Uterus (tissue), 2 donors: Measurements from ENCODE around the gene ABCB6.

Source experiments
- CTCF ChIP-seq, 4 experiments: fragments of 200-600 bp in 2 of 4; fragments of 450-650 bp in 2 of 4; sonication (generic) in 2 of 4; IDR thresholded peaks; one replicate each; pipeline ENCODE4 v1.5.1; 2016 to 2019; ENCODE audit warnings: antibody characterized with exemption in 4 of 4, mild to moderate bottlenecking in 2 of 4, moderate library complexity in 1 of 4
- POLR2A ChIP-seq, 2 donors: fragments of 450-650 bp; IDR thresholded peaks; one replicate each; pipeline ENCODE4 v1.6.1; 2016; ENCODE audit warnings: antibody characterized with exemption in 2 of 2, mild to moderate bottlenecking in 1 of 2, moderate library complexity in 1 of 2

GRCh38 chr2:219216535-219216915 is 2.2 kb downstream of the ABCB6 start:
- TF ChIP-seq CTCF (IDR thresholded peaks at IDR 0.05) (no peak), POLR2A (IDR thresholded peaks at IDR 0.05) (no peak)
